ELR (cell line): ENCODE results near the gene MEGF11.

Source experiments
- DNase-seq: peaks from one replicate; pipeline ENCODE4 v3.0.0-alpha.2; 2015; ENCODE audit warnings: low read depth

The MEGF11 gene

GRCh38 chr15:66112388-66112787 lies 141.2 kb downstream of the MEGF11 start:
- DNase-seq: no peak

- DNase-seq: no peak
These were observed 142.2 kb downstream of the MEGF11 start for GRCh38 chr15:66111363-66111762.

GRCh38 chr15:66110864-66111263 lies 142.7 kb downstream of the MEGF11 start:
- no peak for DNase-seq

GRCh38 chr15:66109826-66110225 lies 143.7 kb downstream of the MEGF11 start:
- no peak for DNase-seq

GRCh38 chr15:66108483-66109265 lies 144.9 kb downstream of the MEGF11 start:
- no peak for DNase-seq

- DNase-seq: no peak
These were observed 146.5 kb downstream of the MEGF11 start for GRCh38 chr15:66107070-66107469.

- no peak for DNase-seq
These were observed 148.0 kb downstream of the MEGF11 start for GRCh38 chr15:66105286-66106265.

GRCh38 chr15:66103293-66103590 lies 150.3 kb downstream of the MEGF11 start:
- DNase-seq: no peak

- no peak for DNase-seq
These were observed 150.8 kb downstream of the MEGF11 start for GRCh38 chr15:66102563-66103292.

GRCh38 chr15:66101715-66102395 lies 151.7 kb downstream of the MEGF11 start:
- DNase-seq: no peak

- DNase-seq: no peak
These were observed 152.8 kb downstream of the MEGF11 start for GRCh38 chr15:66100761-66101160.

GRCh38 chr15:66099950-66100671 lies 153.4 kb downstream of the MEGF11 start:
- DNase-seq: no peak

GRCh38 chr15:66098022-66098363 lies 155.6 kb downstream of the MEGF11 start:
- DNase-seq: no peak

- DNase-seq: no peak
These were observed 156.2 kb downstream of the MEGF11 start for GRCh38 chr15:66097151-66098021.

GRCh38 chr15:66096688-66097058 lies 156.9 kb downstream of the MEGF11 start:
- no peak for DNase-seq

- no peak for DNase-seq
These were observed 157.5 kb downstream of the MEGF11 start for GRCh38 chr15:66095871-66096687.

- DNase-seq: no peak
These were observed 159.2 kb downstream of the MEGF11 start for GRCh38 chr15:66094331-66094730.

- no peak for DNase-seq
These were observed 161.2 kb downstream of the MEGF11 start for GRCh38 chr15:66092053-66093016.
